ENCODE results near the gene TEX14.

TEX14 gene

GRCh38 chr17:58632324-58633314 is 59.2 kb downstream of the TEX14 start:
- TF ChIP-seq CTCF (IDR thresholded peaks at IDR 0.05) = no peak

GRCh38 chr17:58631523-58632323 is 60.1 kb downstream of the TEX14 start:
- no peak for TF ChIP-seq CTCF (IDR thresholded peaks at IDR 0.05)

GRCh38 chr17:58630883-58631522 is 60.8 kb downstream of the TEX14 start:
- no peak for TF ChIP-seq CTCF (IDR thresholded peaks at IDR 0.05)

GRCh38 chr17:58626905-58627304 is 64.9 kb downstream of the TEX14 start:
- TF ChIP-seq CTCF (IDR thresholded peaks at IDR 0.05) = no peak

GRCh38 chr17:58624751-58625150 is 67.1 kb downstream of the TEX14 start:
- TF ChIP-seq CTCF (IDR thresholded peaks at IDR 0.05) = no peak

GRCh38 chr17:58621174-58621573 is 70.7 kb downstream of the TEX14 start:
- TF ChIP-seq CTCF (IDR thresholded peaks at IDR 0.05) = no peak

- no peak for TF ChIP-seq CTCF (IDR thresholded peaks at IDR 0.05)
Observed at GRCh38 chr17:58618336-58618735, 73.5 kb downstream of the TEX14 start.

Data from LNCAP (cell line).